ENCODE measurements around the gene SFT2D3.
"Not testable (repeated sequence)": the region's sequence is repeated elsewhere in the genome, so short reads cannot be mapped to it uniquely, and the experiment has no call there.

The SFT2D3 gene

DNA sequence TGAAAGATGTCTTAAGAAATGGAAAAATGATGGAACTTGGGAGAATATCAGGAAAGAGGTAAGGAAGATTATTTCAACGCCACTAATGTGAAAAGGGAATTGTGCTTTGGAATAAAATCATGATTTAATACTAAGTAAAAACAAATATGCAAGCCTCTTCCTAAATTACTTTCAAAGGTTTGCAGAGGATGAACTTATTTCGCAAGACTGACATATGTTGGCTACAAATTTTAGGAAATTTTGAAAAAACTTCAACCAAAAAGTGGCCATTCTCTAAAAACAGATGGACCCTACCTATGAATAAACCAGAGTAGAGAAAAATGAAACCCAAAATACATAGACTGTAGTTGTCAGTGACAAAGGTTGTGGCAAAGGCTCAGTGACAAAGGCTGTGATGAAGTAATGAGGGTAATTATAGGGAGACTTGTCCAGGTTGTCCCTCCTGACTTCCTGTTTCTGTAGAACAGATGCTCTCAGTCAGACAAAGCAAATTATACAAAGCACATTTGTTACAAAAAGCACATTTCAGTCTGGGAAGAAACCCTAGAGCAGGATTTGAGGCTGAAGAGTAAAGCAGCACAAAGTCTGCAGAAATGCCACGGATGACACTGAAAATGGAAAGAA is 39.5 kb downstream of the SFT2D3 start:
- DNase-seq (ENCODE audit: low read depth in 2 of 2), result no peak

- no peak for DNase-seq (ENCODE audit: low read depth in 2 of 2)
Observed at GRCh38 chr2:127743477-127744026, 42.3 kb downstream of the SFT2D3 start.

DNA sequence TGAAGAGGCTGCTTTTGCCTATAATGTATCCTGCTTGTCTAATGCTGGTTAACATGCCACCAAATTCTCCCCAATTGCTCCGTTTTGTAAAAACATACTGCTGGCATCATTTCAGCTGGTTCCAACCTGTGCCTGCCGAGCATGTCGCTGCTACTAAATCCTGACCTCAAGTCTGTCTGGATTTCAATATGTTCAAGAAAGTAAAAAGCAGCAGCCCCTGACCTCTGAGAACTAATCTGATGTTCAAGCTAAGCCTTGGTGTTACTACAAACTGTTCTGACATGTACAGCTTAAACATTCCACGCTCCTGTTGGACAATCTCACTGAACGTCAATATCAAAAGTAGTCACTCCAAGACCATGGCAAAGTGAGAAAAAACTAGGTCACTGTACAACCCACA is 46.3 kb downstream of the SFT2D3 start:
- no peak for DNase-seq (ENCODE audit: low read depth in 2 of 2)

DNA sequence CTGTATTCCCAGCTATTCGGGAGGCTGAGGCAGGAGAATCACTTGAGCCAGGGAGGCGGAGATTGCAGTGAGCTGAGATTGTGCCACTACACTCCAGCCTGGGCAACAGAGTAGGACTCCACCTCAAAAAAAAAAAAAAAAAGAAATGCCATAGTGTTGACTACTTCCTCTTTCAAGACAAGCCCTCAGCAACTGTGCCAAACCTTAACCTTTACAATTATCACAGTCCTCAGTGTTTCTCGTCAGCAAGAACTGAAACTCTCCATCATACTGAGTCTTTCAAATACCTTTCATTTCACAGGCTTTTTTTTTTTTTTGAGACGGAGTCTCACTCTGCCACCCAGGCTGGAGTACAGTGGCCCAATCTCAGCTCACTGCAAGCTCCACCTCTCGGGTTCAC is 48.2 kb downstream of the SFT2D3 start:
- not testable (repeated sequence) for DNase-seq (ENCODE audit: low read depth in 2 of 2)

DNA sequence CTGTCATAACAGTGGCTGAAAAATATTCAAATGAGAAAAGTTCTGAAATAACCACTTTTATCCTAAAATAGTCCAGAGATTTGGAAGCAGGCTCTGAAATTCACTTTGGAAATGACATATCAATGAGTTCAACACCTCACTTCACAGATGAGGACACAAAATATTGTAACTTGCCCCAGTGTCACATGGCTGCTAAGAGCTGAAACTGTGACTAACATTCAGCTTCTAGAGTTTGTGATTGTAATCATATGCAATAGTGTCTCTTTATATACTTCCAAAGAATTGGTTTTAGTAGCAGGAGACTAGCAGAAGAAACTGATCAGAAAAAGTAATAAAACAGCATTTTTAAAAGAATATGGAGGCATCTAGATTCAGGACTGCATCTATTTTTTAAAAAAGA is 52.1 kb downstream of the SFT2D3 start:
- DNase-seq (ENCODE audit: low read depth in 2 of 2), result no peak

GRCh38 chr2:127754186-127754585 is 52.9 kb downstream of the SFT2D3 start:
- DNase-seq (ENCODE audit: low read depth in 2 of 2), result no peak
